HCT116 (cell line): ENCODE measurements around the gene AHSP.

Experiments used
- CEBPB ChIP-seq: IDR thresholded peaks from 2 replicates; pipeline ENCODE4 v1.6.1; 2012; ENCODE audit warnings: low read depth
- EZH2phosphoT487 ChIP-seq: fragments of 200-600 bp; IDR thresholded peaks from 2 replicates; pipeline ENCODE4 v1.6.1; 2018; ENCODE audit warnings: antibody characterized with exemption, borderline replicate concordance
- POLR2AphosphoS5 ChIP-seq: IDR thresholded peaks from 2 replicates; pipeline ENCODE4 v1.6.1; 2011; ENCODE audit warnings: mild to moderate bottlenecking, low read depth, low read length, moderate library complexity
- RAD21 ChIP-seq: IDR thresholded peaks from 2 replicates; pipeline ENCODE4 v1.6.1; 2012; ENCODE audit warnings: low read depth, mild to moderate bottlenecking
- SRF ChIP-seq: IDR thresholded peaks from 2 replicates; pipeline ENCODE4 v1.6.1; 2012; ENCODE audit warnings: low read depth
- ZFX ChIP-seq: fragments of 450-650 bp; IDR thresholded peaks from 2 replicates; pipeline ENCODE4 v1.6.1; 2017
- ZNF274 ChIP-seq: fragments of 200-500 bp; sonication (Bioruptor generic); IDR thresholded peaks from 2 replicates; pipeline ENCODE4 v1.6.1; 2014; ENCODE audit warnings: mild to moderate bottlenecking, low read depth, low read length, inconsistent platforms
- TF ChIP-seq, protein P1 (sequence below), 3 experiments: fragments of 200-600 bp in 1 of 3; sonication (generic) in 1 of 3; IDR thresholded peaks in 2 of 3; conservative IDR thresholded peaks in 1 of 3; 2 replicates each; pipeline ENCODE4 v1.5.1; 2012 to 2017; ENCODE audit warnings: low read depth in 2 of 3, low read length in 2 of 3, antibody characterized with exemption in 1 of 3, borderline replicate concordance in 1 of 3, control low read depth in 1 of 3, mild to moderate bottlenecking in 1 of 3, mixed read lengths in 1 of 3, mixed run types in 1 of 3, moderate library complexity in 1 of 3; ENCODE audit not compliant: insufficient read depth in 1 of 3
- TF ChIP-seq, protein P2 (sequence below): IDR thresholded peaks from 2 replicates; pipeline ENCODE4 v1.6.1; 2012

DNA sequence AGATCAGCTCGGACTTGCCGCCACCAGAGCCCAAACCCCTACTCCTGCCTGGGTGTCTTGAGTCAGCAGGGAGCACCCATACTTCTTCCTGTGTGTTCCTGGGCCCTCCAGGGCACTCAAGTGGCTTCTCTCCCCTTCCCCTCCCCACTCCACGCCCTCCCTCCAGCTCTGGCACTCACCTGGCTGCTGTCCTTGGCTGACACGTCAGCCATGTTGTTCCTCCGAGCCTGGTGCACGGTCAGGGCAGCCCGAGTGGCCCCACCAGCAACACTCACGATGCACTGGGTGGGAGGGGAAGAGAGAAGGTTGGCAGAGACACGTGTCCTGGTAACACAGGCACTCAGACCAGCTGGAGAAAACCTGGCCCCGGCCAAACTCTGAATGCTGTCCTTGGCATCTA, 31.0 kb upstream of the AHSP start:
- no peak for TF ChIP-seq POLR2AphosphoS5
- TF ChIP-seq, protein P1, sequence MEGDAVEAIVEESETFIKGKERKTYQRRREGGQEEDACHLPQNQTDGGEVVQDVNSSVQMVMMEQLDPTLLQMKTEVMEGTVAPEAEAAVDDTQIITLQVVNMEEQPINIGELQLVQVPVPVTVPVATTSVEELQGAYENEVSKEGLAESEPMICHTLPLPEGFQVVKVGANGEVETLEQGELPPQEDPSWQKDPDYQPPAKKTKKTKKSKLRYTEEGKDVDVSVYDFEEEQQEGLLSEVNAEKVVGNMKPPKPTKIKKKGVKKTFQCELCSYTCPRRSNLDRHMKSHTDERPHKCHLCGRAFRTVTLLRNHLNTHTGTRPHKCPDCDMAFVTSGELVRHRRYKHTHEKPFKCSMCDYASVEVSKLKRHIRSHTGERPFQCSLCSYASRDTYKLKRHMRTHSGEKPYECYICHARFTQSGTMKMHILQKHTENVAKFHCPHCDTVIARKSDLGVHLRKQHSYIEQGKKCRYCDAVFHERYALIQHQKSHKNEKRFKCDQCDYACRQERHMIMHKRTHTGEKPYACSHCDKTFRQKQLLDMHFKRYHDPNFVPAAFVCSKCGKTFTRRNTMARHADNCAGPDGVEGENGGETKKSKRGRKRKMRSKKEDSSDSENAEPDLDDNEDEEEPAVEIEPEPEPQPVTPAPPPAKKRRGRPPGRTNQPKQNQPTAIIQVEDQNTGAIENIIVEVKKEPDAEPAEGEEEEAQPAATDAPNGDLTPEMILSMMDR (IDR thresholded peaks at IDR 0.05 in 2 of 3, conservative IDR thresholded peaks at IDR 0.05 in 1 of 3; ENCODE audit: borderline replicate concordance in 1 of 3, insufficient read depth in 1 of 3, low read depth in 2 of 3, low read length in 2 of 3) = no peak
- no peak for TF ChIP-seq CEBPB
- no peak for TF ChIP-seq SRF
- TF ChIP-seq ZNF274 = no peak
- no peak for TF ChIP-seq EZH2phosphoT487
- TF ChIP-seq RAD21 = no peak
- TF ChIP-seq ZFX = no peak
- TF ChIP-seq, protein P2, sequence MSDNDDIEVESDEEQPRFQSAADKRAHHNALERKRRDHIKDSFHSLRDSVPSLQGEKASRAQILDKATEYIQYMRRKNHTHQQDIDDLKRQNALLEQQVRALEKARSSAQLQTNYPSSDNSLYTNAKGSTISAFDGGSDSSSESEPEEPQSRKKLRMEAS = no peak
